H1 (cell line): ENCODE measurements around the gene CYP26A1.

Experiments
- ASH2L ChIP-seq: fragments of 200-600, 300-600 bp; sonication (generic); IDR thresholded peaks from one replicate; pipeline ENCODE4 v1.7.1; 2017; ENCODE audit warnings: low read length
- CBX5 ChIP-seq: fragments of 300-800, 300-1000 bp; sonication (generic); IDR thresholded peaks from 2 replicates; pipeline ENCODE4 v1.7.1; 2016; ENCODE audit warnings: antibody characterized with exemption, low read length, low read depth
- EZH2 ChIP-seq: fragments of 200-600 bp; sonication (generic); IDR thresholded peaks from 2 replicates; pipeline ENCODE4 v1.7.1; 2012; ENCODE audit warnings: low read depth, mild to moderate bottlenecking, moderate library complexity, low read length, inconsistent platforms; ENCODE audit not compliant: severe bottlenecking
- PHF8 ChIP-seq: fragments of 200-600 bp; sonication (generic); conservative IDR thresholded peaks from 2 replicates; pipeline ENCODE4 v1.7.1; 2012; ENCODE audit warnings: low read depth, mild to moderate bottlenecking, inconsistent platforms, low read length, moderate library complexity
- POLR2AphosphoS5 ChIP-seq: IDR thresholded peaks from 2 replicates; pipeline ENCODE4 v1.6.1; 2011; ENCODE audit warnings: low read depth, low read length
- RAD21 ChIP-seq, 2 experiments: IDR thresholded peaks in 1 of 2; conservative IDR thresholded peaks in 1 of 2; 2 replicates each; pipeline ENCODE4 v1.6.1; 2011; ENCODE audit warnings: low read depth in 2 of 2, low read length in 2 of 2, improper control_type of control experiment in 1 of 2, inconsistent platforms in 1 of 2, mild to moderate bottlenecking in 1 of 2, moderate library complexity in 1 of 2
- SUZ12 ChIP-seq: fragments of 200-600 bp; sonication (generic); IDR thresholded peaks from 2 replicates; pipeline ENCODE4 v1.6.1; 2012; ENCODE audit warnings: mild to moderate bottlenecking, inconsistent platforms, low read length, moderate library complexity, mixed read lengths

DNA sequence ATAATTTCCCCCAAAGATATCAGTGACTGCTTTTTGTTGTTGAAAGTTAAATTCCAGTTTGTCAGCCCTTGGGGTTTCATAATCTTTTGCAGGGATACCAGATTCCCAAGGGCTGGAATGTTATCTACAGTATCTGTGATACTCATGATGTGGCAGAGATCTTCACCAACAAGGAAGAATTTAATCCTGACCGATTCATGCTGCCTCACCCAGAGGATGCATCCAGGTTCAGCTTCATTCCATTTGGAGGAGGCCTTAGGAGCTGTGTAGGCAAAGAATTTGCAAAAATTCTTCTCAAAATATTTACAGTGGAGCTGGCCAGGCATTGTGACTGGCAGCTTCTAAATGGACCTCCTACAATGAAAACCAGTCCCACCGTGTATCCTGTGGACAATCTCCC is 3.2 kb downstream of the CYP26A1 start:
- no peak for TF ChIP-seq ASH2L
- TF ChIP-seq POLR2AphosphoS5, result no peak
- TF ChIP-seq CBX5, result no peak
- no peak for TF ChIP-seq RAD21 (IDR thresholded peaks at IDR 0.05 in 1 of 2, conservative IDR thresholded peaks at IDR 0.05 in 1 of 2; ENCODE audit: low read depth in 2 of 2, low read length in 2 of 2)
- TF ChIP-seq SUZ12, result no peak
- TF ChIP-seq EZH2, result no peak
- TF ChIP-seq PHF8, result no peak
